H1 (cell line): ENCODE measurements around the gene VAMP4. TPM values are rescaled to one million over a fixed set of nuclear protein-coding genes. Genes with fewer than 3 reads are reported as not detected.

Experiments used
- E2F6 ChIP-seq: IDR thresholded peaks from 2 replicates; pipeline ENCODE4 v1.6.1; 2012; ENCODE audit warnings: inconsistent platforms
- EP300 ChIP-seq, 2 experiments: IDR thresholded peaks; 1 replicate in 1 of 2; 2 replicates in 1 of 2; pipeline ENCODE4 v1.6.1; 2011 to 2012; ENCODE audit warnings: low read depth in 2 of 2, low read length in 2 of 2, mild to moderate bottlenecking in 2 of 2, borderline replicate concordance in 1 of 2, inconsistent platforms in 1 of 2, moderate library complexity in 1 of 2
- KDM1A ChIP-seq: fragments of 200-600, 300-600 bp; sonication (generic); IDR thresholded peaks from 2 replicates; pipeline ENCODE4 v1.7.1; 2016; ENCODE audit warnings: mild to moderate bottlenecking, low read length, borderline replicate concordance
- KDM4A ChIP-seq: IDR thresholded peaks from one replicate; pipeline ENCODE4 v1.7.1; 2012; ENCODE audit warnings: low read depth, mild to moderate bottlenecking, moderate library complexity, low read length, inconsistent platforms; ENCODE audit not compliant: severe bottlenecking
- polyA plus RNA-seq, 7 experiments: library from polyadenylated mRNA; depleted of rRNA in 3 of 7; stranded (reverse) in 5 of 7; unstranded in 2 of 7; fragments of >200 nt in 5 of 7; fragments of 200-250 nt in 2 of 7; gene quantifications; 1 replicate in 5 of 7; 2 replicates in 1 of 7; 4 replicates in 1 of 7; pipeline versions ENCODE4 v1.2.1 to v1.2.3, GENCODE V29; 2011 to 2013; ENCODE audit warnings: missing spikeins in 2 of 7, mixed read lengths in 2 of 7
- total RNA-seq: library from RNA; stranded (reverse); fragmentation: NEBNext Ultra II Directional; extraction: Animal tissue kit (Norgen Biotek cat#: 25700); gene quantifications from 2 replicates; pipeline ENCODE4 v1.2.1, GENCODE V29; 2021

VAMP4 gene
- total and polyA plus RNA-seq, 2 of the 8 experiments (the other 6 are each of a cell fraction or from before 2014, with no cell fraction given) = 1.6 to 13.9 TPM

- TF ChIP-seq E2F6 (no peak), EP300 (IDR thresholded peaks at IDR 0.05; ENCODE audit: borderline replicate concordance in 1 of 2, low read depth in 2 of 2, low read length in 2 of 2) (no peak), KDM1A (no peak), KDM4A (no peak)
- TF ChIP-seq, all 59 proteins: peak for 0
Observed at GRCh38 chr1:171707583-171707982, 34.3 kb downstream of the VAMP4 start (continued).
